HG03060 (cell line): Measurements from ENCODE around the gene PFDN2.

Experiments used
- ATAC-seq: cut with Tn5 transposase; IDR thresholded peaks from one replicate; pipeline ENCODE4 v1.9.1; 2021; ENCODE audit warnings: low read depth, moderate number of reproducible peaks; ENCODE audit not compliant: unreplicated experiment

PFDN2 gene

DNA sequence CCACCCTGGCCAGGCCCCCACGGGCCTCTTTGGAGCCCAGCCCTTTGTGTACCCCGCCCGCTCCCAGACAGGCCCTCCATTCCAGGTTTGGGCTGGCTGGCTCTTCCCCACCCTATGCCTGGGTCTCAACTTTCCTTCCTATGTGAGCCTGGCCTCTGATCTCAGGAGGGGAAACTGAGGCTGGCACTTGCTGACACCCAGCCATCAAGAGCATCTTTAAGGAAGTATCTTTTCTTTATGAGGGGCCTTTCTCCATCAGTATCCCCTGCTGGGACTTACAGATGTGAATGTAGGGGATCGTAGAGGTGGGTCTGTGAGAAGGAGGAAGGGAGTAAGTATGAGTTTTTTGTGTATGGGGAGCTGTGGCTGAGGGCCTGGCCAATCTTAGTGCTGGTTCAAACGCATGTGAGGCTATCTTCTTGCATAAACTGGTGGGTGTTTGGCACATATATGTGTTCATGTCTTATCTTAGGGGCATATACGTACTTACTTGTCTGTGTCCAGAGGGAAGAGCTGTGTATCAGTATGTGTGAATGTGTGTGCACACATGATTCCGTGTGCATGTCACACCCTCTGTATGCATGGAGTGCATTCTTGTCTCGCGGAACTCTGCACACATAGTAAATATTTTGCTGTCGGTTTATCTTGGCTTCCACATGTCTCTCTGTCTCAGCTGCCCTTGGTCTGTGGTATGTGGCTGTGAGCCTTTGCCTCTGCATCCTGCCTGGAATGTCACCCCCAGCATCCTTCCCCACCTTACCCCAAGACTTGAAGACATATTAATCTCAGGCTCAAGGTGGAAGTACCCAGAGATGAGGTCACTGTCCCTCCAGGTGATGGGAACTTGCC lies 33.9 kb downstream of the PFDN2 start:
- no peak for ATAC-seq

DNA sequence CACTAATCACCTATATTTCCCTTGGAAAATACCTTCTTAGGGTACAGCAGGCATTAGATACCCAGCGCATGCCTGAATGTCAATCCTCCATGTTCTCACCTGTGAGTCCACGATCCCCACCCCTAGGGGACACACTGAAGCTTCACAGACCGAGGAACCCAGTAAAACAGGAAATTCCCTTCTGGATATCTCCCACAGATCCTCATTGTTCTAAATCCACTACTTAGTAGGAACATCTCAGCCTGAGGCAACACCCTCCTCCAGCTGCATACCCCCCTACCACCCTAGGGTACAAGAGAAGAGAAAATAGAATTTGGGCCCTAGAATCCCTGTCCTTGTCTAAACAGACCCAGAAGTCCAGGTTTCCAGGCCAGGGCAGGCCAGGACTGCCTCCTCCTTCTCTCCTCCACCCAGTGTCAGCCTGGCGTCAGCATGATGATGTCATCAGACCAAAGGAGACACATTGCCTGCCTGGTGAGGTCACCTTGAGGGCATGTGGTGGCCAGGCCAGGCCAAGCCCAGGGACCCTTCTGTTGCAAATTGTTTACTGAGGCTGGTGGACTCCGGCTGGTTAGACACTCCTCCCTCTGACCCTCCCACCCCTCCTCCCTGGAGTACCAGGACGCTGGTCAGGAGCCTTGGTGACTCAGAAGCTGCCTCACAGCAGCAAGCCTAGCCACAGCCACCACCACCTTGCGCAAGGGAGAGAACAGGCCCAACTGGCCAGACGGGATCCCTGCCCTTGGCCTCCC lies 34.7 kb downstream of the PFDN2 start:
- ATAC-seq: no peak

DNA sequence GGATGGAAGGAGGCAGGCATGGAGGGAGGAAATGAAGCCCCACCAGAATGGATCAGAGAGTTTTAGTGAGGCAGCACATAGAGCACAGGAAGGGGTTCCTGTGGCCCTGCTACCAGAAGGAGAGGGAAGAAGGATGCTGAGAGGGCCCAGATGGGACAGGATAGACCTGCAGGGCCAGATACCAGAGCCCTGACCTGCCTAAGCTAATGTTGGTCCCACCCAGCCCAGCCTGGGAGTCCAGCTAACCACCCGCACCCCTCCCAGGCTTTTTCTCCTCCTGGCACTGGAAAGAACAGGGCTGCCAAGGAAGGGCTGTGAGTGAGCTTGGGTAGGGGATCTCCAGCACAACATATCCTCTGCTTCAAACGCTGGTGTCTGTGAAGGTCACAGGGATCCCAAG lies 35.4 kb downstream of the PFDN2 start:
- ATAC-seq: no peak

DNA sequence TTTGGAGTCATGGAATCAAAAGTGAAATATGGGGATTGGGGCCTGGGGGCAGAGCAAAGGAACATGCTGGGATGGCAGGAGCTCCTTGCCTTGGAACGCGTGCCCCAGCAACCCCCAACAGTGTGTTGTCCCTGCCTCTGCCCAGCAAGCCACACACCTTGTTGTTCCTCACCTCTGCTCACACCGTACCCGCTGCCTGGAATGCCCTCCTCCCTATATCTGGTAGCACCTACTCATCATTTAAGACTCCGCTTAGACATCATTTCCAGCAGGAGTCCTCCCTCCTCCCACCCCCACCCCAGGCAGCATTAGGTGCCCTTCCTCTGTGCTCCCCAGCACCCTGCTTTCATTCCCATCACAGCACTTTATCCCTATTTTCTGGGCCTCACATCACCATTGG lies 36.3 kb downstream of the PFDN2 start:
- ATAC-seq: no peak

DNA sequence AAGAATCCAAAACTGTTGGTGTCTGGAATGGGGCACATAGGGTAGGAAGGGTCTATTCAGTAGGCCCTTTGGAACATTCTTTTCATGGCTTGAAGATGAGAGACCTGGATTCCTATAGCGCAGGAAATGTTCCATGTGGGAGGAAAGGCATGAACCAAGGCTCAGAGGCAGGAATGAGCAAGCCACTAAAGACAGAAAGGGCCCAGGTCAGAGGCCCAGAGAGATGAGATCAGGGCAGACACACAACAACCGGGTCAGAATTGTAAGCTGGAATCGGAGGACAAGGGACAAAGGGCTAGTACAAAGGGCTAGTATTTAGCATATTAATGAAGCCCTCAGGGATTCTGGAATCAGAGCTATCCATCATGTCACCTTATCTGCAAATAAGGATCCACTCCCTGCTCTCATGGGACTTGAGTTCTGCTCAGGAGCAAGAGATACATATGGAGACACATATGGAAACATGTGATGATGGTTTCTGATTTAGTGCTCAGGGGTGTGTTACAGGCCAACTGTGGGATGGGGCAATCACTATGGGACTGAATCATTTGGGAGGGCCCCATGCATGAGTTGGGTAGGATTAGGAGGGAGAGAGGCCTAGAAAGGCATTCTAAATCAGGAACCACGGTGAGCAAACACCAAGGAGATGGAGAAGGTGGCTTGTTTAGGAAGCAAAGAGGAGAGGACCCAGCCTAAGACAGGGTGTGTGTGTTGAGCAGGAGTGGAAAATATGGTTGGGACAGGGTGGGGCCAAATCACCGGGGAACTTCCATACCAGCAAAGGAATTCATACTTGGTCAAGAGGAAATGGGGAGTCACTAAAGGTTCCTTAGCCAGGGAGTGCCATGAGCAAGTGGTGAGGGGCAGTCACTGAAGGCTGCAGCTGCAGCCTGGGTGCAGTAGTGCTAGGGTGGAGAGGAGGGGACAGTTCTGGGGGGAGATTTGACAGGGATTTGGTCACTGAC lies 37.1 kb downstream of the PFDN2 start:
- ATAC-seq: no peak

GRCh38 chr1:161079436-161080110 lies 38.3 kb downstream of the PFDN2 start:
- no peak for ATAC-seq

- no peak for ATAC-seq
Measured at GRCh38 chr1:161077426-161077825, 40.4 kb downstream of the PFDN2 start.

- ATAC-seq: no peak
Measured at GRCh38 chr1:161076410-161076809, 41.4 kb downstream of the PFDN2 start.

DNA sequence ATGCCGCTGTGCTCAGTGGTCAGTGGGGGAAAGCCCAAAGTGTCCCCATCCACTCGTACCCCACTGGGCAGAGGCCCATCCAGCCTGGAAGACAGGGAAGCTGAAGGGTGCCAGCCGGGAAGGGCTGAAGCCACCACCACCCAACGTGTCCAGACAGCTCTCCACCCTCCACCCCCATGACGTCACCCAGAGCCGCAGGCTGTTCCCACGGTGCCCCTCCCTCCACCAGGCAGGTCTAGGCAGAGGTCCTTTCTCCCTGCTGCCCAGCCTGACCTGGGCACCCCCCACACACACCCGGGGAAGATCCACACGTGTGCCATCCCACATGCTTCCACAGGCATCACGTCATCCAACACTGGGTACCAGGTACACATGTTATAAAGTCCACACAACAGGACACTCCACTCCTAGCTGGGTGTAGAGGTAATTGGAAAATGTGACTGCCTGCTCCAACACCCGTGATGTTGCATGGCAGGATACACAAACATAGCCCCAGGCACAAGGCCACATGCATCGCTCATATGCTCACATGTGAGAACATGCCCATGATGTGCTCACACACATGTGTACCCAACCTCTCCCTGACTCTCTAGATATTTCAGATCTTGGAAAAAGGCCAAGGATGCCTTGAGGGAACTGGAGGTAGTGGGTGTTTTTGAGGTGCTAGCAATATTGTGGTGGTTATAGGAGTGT lies 43.0 kb downstream of the PFDN2 start:
- ATAC-seq: no peak

GRCh38 chr1:161073474-161074121 lies 44.2 kb downstream of the PFDN2 start:
- ATAC-seq: no peak

DNA sequence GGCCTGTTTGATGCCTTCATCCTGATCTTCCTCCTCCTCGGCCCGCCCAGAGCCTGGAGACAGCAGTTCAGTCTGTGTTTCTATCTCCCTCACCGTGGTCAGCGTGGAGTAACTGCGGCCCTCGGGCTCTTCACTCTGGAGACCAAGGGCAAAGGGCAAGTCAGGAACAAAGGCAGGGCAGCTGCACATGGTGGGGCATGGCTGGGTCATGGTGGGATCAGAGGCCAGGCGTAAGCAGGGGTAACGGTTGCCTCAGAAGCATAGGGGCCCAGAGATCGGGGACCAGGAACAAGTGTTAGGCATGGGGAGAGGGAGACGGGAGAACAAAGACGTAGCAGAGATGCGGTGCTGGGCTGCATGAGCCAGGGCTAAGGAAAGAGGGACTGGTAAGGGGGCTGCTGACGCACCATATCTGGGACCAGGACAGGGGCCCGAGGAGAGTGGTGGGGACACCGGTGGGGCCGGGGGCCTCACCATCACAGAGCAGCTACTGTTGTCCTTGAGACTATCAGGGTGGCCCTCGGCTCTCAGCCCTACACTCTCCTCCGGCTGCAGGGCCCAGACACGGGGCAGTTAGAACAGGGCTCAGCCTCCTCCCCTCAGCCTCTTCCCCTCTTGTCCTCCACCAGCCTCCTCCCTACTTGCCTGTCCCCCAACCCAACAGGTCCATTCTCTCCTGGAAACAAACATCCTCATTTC lies 44.9 kb downstream of the PFDN2 start:
- ATAC-seq: no peak

DNA sequence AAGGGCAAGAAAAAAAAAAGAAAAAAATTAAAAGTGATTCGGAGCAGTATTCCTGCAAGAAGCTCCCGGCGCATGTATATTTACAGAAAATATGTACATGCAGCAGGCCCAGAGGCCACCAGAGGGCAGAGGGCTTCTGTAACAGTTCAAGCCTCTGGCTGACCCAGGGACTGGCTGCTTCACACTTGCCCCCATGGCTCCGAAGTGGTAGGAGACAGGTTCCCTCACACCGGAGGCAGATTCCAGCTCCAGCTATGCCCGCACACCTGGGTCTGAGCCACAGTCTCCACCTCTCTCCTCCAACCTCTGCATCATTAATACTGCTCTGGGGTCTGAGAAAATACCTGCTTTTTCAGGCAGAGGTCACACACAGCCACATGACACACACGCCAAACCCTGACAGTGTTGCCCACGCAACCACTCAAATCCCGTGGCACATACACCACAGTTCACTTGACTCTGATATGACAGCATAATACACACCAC lies 45.9 kb downstream of the PFDN2 start:
- ATAC-seq: no peak

DNA sequence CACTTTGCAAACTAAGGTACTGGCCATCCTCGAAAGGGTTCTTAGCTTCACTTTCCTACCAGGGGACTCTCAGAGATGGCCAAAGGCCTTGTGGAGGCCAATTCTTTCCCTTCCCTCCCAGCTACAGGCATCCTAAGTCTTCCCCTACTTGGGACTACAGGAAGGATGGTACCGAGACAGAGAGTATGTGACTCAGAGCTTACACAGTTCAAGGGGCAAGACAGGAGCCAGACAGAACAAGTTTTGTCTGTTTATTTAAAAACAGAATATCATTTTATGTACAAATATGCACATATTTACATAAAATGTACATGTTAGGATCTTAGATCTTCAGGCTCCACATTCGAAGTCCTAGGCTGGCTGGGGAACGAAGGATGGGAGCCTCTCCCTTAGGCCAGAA lies 47.1 kb downstream of the PFDN2 start:
- no peak for ATAC-seq

- ATAC-seq: peak; percentile 76
Measured at GRCh38 chr1:161069731-161070270, 48.0 kb downstream of the PFDN2 start, which contains the start of gene ARHGAP30. ARHGAP30 (minus strand) TSS chr1:161069891; CDS start chr1:161069624, 267 bp downstream.

DNA sequence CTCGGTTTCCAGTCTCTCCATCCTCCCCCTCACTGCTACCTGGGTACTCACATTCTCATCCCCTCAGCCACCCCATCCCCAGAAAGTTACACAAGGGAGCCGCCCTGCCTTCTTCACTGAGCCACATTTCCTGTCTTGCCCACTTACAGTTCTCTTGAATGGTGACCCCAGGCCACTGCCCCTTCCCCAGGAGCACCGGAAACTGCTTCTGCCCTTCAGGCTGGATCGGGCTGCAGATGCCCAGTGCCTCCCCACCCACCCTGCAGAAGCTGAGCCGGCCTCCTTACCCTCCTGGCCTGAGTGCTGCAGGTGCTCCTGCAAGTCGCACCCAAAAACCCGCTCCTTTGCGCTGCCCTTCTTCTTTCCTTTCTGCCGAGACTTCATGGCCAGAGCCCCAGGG lies 48.6 kb downstream of the PFDN2 start:
- no peak for ATAC-seq

DNA sequence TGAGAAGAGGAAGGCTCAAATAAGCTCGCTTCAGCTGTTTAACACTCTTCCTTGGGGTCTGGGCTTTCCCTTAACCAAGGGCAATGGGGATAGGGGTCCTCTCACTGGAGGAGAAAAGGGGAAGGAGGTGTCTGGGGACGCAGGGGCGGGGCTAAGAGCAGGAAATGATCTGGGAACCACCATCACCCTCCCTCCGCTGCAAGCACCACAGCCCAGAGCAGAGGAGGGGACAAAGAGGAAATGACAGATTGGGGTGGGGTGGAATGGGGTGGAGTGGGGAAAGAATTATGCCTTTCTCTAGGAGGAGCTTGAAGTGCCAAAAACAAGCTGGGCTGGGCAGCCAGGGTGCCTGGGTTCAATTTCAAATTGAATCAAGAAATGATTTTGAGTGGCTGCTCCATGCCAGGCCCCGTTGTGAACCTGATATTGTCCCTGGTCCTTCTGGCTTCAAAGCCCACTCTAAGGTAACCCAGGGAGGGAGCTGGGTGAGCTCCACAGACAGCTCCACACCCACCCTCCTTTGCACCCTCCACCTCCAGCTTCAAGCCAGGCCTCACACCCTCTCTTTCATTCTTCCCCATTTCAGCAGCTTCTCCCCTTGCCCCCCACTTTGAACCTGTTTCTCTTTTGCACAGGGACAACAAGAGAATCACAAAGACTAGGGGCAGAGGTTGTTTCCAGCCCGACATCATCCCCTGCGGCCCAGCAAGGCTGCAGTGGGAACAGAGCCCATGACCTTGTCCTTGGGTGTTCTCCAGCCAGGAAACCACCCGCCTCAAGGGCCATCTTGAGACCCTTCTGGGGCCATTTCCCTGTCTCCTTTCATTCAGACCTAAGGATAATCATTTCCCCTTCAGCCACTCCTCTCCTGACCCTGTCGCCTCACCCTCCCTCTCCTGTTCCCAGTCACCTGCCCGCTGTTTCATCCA lies 49.3 kb downstream of the PFDN2 start:
- no peak for ATAC-seq

DNA sequence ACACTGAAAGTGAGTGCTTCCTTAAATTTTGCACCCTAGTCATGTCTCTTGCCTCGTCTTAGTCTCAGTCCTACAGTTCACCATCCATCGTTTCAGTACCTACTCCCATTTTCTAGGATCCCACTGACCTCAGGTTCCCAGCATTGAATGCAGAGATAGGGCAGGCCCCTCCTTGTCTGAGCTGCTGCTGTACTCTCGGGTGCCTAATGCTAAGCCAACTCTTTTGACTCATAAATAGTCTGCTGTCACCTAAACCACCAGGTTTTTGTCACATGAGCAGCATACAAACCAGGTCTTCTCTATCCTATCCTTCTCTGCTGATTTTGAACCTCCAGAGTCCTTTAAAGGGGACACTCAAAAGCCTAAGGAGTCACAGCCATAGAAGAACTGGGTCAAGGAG lies 51.1 kb downstream of the PFDN2 start:
- ATAC-seq: no peak
